GM12878 (cell line): ENCODE data around the gene NEUROG2.

Experiments
- EGR1 ChIP-seq, 2 experiments: IDR thresholded peaks; 1 replicate in 1 of 2; 2 replicates in 1 of 2; pipeline ENCODE4 v1.6.1; 2011 to 2012; ENCODE audit warnings: low read depth in 2 of 2, low read length in 2 of 2, borderline replicate concordance in 1 of 2, mild to moderate bottlenecking in 1 of 2, moderate library complexity in 1 of 2
- EP300 ChIP-seq, 2 experiments: fragments of 150-350 bp in 1 of 2; IDR thresholded peaks; 2 replicates each; pipeline ENCODE4 v1.6.1; 2011 to 2012; ENCODE audit warnings: low read depth in 2 of 2, low read length in 2 of 2, borderline replicate concordance in 1 of 2, improper control_type of control experiment in 1 of 2, inconsistent platforms in 1 of 2; ENCODE audit not compliant: control insufficient read depth in 1 of 2
- MTA3 ChIP-seq: IDR thresholded peaks from 2 replicates; pipeline ENCODE4 v1.6.1; 2012; ENCODE audit warnings: low read length, inconsistent platforms, borderline replicate concordance
- POLR2A ChIP-seq: IDR thresholded peaks from 2 replicates; pipeline ENCODE4 v1.6.1; 2011; ENCODE audit warnings: low read depth, mild to moderate bottlenecking, low read length
- RAD21 ChIP-seq: IDR thresholded peaks from 2 replicates; pipeline ENCODE4 v1.6.1; 2011; ENCODE audit warnings: mild to moderate bottlenecking, low read depth, low read length, moderate library complexity; ENCODE audit not compliant: insufficient read depth
- SREBF2 ChIP-seq: IDR thresholded peaks from 2 replicates; pipeline ENCODE4 v1.6.1; 2012; ENCODE audit warnings: mild to moderate bottlenecking, low read length
- TARDBP ChIP-seq: IDR thresholded peaks from 2 replicates; pipeline ENCODE4 v1.6.1; 2016; ENCODE audit warnings: borderline replicate concordance
- TF ChIP-seq, protein P1 (sequence below): IDR thresholded peaks from 2 replicates; pipeline ENCODE4 v1.6.1; 2012; ENCODE audit warnings: low read depth, low read length, improper control_type of control experiment

DNA sequence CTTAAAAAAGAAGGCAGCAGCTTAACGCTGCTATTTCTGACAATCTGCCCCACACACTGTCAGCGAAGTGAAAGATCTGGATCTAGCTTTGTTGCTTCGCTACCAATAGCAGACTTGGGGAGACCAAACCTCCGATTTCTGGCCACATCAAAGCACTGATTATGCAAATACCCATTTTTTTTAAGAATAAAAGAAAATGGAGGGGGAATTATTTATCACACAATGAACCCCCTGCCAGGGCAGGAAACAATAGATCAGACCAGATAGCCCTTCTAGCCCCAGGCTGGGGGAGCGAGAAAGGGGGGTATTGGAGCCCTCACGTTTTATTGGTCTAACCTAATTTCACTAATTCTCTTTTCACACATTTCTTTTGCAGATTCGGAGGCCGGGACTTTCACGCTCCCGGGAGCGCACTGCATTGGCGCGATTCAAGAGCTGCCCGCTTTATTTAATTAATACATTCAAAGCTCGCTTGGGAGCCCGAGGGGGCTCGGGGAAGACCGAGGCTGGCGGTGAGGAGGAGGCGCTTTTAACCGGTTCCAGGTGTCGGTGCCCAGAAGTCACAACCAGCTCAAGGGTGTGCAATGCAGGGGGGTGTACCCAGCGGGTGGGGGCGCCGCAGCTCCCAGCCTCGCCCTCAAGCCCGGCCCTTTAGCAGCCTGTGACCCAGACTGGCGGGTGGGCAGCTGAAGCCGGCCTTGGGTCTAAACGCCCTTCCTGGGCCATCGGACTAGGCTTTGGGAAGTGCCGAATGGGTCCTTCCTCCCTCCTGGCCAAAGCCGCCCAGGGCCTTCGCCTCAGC lies 5.5 kb downstream of the NEUROG2 start:
- TF ChIP-seq TARDBP, result no peak
- TF ChIP-seq MTA3, result no peak
- no peak for TF ChIP-seq EP300 (IDR thresholded peaks at IDR 0.05; ENCODE audit: borderline replicate concordance in 1 of 2, control insufficient read depth in 1 of 2, low read depth in 2 of 2, low read length in 2 of 2)
- no peak for TF ChIP-seq POLR2A
- no peak for TF ChIP-seq SREBF2
- TF ChIP-seq RAD21, result no peak
- TF ChIP-seq, protein P1, sequence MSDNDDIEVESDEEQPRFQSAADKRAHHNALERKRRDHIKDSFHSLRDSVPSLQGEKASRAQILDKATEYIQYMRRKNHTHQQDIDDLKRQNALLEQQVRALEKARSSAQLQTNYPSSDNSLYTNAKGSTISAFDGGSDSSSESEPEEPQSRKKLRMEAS, result no peak
- no peak for TF ChIP-seq EGR1 (IDR thresholded peaks at IDR 0.05; ENCODE audit: borderline replicate concordance in 1 of 2, low read depth in 2 of 2, low read length in 2 of 2)
